NCI-H460 (cell line): Measurements from ENCODE around the gene NDUFA13. TPM values are rescaled to one million over a fixed set of nuclear protein-coding genes. Genes with fewer than 3 reads are reported as not detected.

Experiments used
- DNase-seq: peaks from one replicate; pipeline ENCODE4 v3.0.0-alpha.2; 2016; ENCODE audit warnings: low read depth; ENCODE audit errors: extremely low read depth
- total RNA-seq: library from RNA; depleted of rRNA; stranded (reverse); fragments of >200 nt; shearing (Covaris generic); gene quantifications from 2 replicates; pipeline ENCODE4 v1.2.3, GENCODE V29; 2014

The NDUFA13 gene
- total RNA-seq, 1 experiment from 2014 or later, result 134 TPM

- no peak for DNase-seq
These were observed 29.0 kb downstream of the NDUFA13 start for GRCh38 chr19:19544954-19545591.

DNA sequence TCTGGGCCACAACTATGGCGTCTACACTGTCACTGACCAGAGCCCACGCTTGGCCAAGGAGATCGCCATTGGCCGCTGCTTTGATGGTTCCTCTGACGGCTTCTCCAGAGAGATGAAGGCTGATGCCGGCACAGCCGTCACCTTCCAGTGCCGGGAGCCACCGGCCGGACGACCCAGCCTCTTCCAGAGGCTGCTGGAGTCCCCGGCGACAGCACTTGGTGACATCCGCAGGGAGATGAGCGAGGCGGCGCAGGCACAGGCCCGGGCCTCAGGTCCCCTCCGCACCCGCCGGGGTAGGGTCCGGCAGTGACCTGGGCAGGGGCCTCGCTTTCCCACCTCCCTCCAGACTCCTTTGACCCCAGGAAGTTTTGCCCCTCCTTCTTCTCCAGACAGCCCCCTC is 29.7 kb downstream of the NDUFA13 start:
- no peak for DNase-seq

DNA sequence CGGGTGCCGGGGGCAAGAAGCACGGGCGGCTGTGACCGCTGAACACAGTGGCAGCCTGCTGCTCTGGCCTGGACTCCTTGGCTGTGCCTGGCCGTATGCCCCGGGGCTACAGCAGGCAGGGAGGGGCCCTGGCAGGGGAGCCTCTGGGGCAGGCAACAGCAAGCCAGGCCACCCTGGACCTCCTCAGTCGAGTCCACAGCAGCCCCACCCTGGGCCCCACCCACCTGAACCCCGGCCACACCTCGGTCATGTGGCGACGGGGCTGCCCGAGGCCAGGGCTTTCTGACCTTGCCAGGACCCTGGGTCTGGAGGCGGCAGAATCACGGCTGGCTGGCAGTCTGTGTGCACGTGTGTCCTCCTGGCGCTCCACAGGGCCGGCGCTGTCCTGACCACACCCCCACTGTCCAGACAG is 30.7 kb downstream of the NDUFA13 start:
- DNase-seq, result no peak

DNA sequence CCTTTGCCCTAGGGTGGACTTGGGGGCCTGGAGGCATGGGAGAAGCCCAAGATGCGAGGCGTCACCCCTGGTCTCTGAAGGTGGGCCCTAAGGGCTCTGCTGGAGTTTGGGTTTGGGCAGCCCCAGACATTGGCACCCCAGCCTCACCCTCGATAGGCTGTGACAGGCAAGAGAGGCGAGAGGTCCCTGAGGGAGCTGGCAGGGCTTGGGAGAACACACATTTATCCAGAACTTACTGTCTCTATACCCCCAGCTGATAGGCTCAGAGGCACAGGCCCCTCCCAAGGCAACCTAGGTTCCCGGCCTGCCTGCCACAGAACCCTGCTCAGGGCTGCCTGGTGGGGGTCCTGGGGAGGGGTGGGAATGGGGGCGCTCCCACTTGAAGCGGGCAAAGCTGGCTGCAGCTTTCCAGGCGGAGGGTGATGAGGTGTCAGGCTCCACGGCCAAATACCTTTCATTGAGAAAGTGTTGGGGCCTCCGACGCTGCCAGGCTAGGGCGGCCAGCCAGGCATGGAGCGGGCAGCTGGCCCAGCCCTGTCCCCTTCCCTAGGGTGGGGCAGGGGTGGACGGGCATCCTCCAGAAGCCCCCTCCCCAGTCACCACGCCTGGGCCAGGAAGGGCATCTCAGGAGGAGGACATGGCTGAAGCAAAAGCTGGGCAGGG is 31.8 kb downstream of the NDUFA13 start:
- no peak for DNase-seq

GRCh38 chr19:19548915-19549759 is 33.1 kb downstream of the NDUFA13 start:
- no peak for DNase-seq

DNA sequence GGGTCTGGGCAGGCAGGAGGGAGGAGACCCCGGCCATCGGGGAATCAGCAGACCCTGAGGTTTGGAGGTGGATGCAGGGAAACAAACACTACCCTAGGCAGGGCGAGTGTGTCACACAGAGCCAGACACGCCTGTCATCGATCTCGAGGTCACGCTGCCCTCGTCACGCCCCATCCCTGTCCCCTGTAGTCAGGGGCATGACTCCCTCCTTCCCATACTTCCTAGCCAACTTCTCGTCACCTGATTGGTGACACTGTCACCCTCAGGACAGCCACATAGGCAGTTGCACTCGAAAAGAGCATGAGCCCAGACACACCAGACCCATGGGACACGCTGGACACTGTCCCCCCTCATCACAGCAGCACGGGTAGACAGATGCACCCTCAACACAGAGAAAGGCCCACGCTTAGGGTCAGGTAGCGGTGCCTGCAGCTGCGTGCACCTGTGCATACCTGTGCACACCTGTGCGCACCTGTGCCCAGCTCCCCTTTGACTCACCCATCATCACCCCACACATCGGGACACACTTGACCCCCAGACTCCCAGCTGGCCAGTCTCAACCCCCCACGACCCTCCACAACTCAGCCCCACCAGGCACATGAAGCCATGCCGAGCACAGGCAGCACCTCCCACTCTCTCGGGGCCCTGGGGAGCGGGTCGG is 33.9 kb downstream of the NDUFA13 start:
- DNase-seq, result no peak

- DNase-seq, result no peak
These were observed 34.5 kb downstream of the NDUFA13 start for GRCh38 chr19:19550485-19550929.

DNA sequence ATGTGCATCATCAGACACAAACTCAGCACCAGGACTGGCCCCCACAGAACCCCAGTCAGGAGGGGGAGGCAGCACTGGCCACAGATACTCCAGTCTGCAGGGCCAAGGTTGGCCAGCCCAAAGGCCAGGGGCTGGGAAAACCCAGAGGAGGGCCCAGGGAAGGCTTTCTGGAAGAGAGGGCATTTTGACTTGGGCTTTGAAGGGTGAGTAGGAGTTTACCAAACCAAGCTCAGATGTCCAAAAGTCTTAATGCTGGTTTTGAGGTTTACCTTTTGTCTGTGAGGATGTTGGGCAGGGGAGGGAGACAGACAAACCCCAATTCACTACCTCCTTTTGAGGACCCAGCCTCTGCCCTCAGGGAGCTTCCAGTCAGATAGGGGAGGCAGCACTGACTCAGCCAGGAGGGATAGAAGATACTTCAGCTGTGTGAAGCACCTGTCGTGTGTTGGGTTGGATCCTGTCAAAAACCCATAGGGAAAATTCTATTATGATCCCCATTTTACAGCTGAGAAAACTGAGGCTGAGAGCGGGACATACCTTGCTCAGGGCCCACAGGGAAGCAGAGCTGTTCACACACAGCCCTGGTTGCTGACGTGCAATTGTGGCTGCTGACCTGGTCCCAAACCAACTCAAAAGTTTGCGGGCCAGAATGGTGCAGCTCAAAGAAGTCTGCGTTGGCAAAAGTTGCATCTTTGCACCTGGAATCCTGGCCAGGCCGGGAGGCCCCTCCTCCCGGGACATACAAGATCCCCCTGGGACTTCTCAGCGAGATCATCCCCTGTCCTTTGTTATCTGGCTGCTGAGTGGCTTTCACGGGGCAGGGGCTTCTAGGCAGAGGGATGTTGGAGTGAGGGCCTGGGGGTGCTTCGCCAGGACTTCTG is 35.2 kb downstream of the NDUFA13 start:
- no peak for DNase-seq

DNA sequence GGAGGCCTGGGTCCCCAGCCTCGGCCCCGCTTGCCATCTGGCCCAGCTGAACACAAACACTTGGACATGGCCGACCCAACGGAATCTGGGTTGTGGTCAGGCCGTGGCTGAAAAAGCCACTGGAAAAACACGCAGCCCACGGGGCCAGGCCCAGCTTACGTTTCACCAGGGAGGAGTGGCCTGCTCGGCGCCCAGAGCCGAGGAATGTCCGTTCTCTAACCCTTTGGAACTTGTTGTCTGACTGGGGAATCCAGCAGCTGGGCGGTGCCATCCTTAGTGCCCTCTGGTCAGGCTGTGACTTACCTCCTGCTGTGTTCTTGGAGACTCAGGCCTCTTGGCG is 35.8 kb downstream of the NDUFA13 start:
- no peak for DNase-seq

- peak; percentile 28 for DNase-seq
These were observed 36.8 kb downstream of the NDUFA13 start for GRCh38 chr19:19552798-19553197.

GRCh38 chr19:19553670-19554069 is 37.6 kb downstream of the NDUFA13 start:
- no peak for DNase-seq

- peak; percentile 34 for DNase-seq
These were observed 38.3 kb downstream of the NDUFA13 start for GRCh38 chr19:19554074-19555023.

GRCh38 chr19:19558055-19558454 is 42.0 kb downstream of the NDUFA13 start:
- DNase-seq, result no peak

DNA sequence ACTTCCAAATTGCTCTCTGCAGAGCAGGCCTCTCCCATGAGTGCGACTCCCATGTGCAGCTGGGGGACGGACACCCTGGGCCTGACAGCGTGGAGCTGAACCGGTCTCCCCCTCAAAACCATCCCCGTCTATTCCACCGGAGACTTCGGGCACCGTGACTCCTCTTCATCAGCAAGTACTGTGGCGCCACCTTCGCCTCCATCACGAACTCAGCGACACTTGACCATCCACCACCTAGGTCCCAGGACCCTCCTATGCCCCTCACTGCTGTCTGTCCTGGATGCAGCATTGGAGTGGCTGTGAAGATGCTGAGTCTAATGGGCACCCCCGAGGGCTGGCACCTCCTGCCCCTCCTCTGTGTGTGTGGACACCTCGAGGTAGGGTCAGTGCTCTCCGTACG is 42.6 kb downstream of the NDUFA13 start:
- DNase-seq, result no peak

- no peak for DNase-seq
These were observed 43.9 kb downstream of the NDUFA13 start for GRCh38 chr19:19559931-19560330.

GRCh38 chr19:19561946-19562664 is 46.1 kb downstream of the NDUFA13 start:
- DNase-seq, result no peak

DNA sequence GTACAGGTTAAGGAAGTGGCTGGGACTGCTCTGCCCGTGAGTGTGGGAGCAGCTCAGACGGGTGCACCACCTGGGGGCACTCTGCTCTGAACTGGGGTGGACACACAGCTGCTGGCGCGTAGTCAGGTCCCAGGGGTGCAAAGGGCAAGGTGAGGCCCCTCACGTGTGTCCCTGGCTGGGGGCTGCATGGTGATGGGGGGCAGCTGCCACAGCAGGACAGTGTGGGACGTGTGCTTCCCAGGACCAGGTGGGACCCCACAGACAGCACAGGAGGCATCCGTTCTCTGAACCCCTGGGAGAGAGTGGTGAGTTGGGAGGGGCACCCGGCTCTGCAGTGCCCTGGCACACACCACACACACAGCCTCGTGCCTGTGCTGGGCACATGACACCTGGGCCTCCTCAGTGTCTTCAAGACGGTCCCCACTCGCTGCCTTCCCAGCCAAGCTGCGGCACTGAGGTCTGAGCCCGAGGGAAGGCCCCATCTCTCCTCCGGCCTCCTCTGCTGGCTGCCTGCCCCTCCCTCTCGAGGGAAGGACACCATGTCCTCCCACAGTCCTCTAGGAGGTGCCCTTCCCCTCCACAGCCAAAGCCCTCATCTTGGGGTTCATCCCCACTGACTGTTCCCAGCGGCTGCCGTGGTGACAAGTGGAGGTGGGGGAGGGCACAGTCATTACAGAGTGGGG is 46.8 kb downstream of the NDUFA13 start:
- no peak for DNase-seq

DNA sequence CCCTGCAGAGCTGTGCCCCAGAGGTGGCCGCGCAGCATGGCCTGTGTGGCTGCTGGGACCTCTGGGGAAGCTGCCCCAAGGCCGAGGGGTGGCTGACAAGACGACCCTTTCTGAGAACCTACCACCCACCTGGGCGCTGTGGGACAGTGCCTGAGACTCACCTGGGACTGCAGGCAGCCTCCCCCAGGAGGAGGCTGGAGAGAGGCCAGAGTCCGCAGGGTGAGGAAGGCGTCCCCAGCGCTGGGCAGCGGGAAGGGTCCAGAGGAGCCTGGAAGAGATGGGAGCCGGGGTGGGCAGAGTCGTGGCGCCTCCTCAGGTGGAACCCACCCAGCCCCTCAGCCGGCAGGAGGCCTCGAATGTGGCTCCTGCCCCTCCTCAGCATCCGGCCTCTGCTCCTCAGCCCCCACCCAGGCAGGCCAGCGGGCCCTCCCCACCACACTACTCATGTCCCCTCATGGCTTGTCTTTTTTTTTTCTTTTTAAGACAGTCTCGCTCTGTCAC is 47.4 kb downstream of the NDUFA13 start:
- DNase-seq, result no peak
